MM.1S (cell line): Measurements from ENCODE around the gene SCAPER.
"Not testable (repeated sequence)": the region's sequence is repeated elsewhere in the genome, so short reads cannot be mapped to it uniquely, and the experiment has no call there.

Source experiments
- DNase-seq: peaks from one replicate; pipeline ENCODE4 v3.0.0-alpha.2; 2015
- H2AFZ ChIP-seq: fragments of 300-600 bp; sonication (generic); 2 replicates; pipeline ENCODE4 v1.6.0; 2016; ENCODE audit warnings: antibody characterized with exemption, low read length
- H3F3A ChIP-seq: fragments of 300-600 bp; sonication (generic); 2 replicates; pipeline ENCODE4 v1.6.1; 2016; ENCODE audit warnings: mild to moderate bottlenecking, antibody characterized with exemption, low read length, moderate library complexity, mixed read lengths; ENCODE audit not compliant: insufficient read depth
- H3K27ac ChIP-seq: fragments of 300-600 bp; sonication (generic); 2 replicates; pipeline ENCODE4 v1.5.1; 2016; ENCODE audit warnings: mild to moderate bottlenecking, low read length
- H3K27me3 ChIP-seq: fragments of 300-600 bp; sonication (generic); replicated peaks from 2 replicates; pipeline ENCODE4 v1.6.0; 2016; ENCODE audit warnings: low read length; ENCODE audit not compliant: insufficient read depth
- H3K36me3 ChIP-seq: fragments of 300-600 bp; sonication (generic); replicated peaks from 2 replicates; pipeline ENCODE4 v1.6.1; 2016; ENCODE audit warnings: mild to moderate bottlenecking, low read length, mixed read lengths; ENCODE audit not compliant: insufficient read depth
- H3K4me1 ChIP-seq: fragments of 300-600 bp; sonication (generic); 2 replicates; pipeline ENCODE4 v1.6.1; 2016; ENCODE audit warnings: low read length, mixed read lengths
- H3K4me2 ChIP-seq: fragments of 300-600 bp; sonication (generic); 2 replicates; pipeline ENCODE4 v1.6.0; 2016; ENCODE audit warnings: low read depth, low read length
- H3K4me3 ChIP-seq: fragments of 300-600 bp; sonication (generic); 2 replicates; pipeline ENCODE4 v1.5.1; 2016; ENCODE audit warnings: low read length, mixed read lengths
- H3K79me2 ChIP-seq: fragments of 300-600 bp; sonication (generic); 2 replicates; pipeline ENCODE4 v1.6.1; 2016; ENCODE audit warnings: mixed run types, low read length, mixed read lengths
- H3K9ac ChIP-seq: fragments of 300-600 bp; sonication (generic); 2 replicates; pipeline ENCODE4 v1.6.1; 2016; ENCODE audit warnings: low read length, mixed read lengths
- H3K9me2 ChIP-seq: fragments of 300-600 bp; sonication (generic); replicated peaks from 2 replicates; pipeline ENCODE4 v1.6.1; 2016; ENCODE audit warnings: mild to moderate bottlenecking, low read length, mixed read lengths; ENCODE audit not compliant: insufficient read depth
- H3K9me3 ChIP-seq: fragments of 300-600 bp; sonication (generic); replicated peaks from 2 replicates; pipeline ENCODE4 v1.6.1; 2016; ENCODE audit warnings: mild to moderate bottlenecking, low read length, mixed read lengths; ENCODE audit not compliant: insufficient read depth
- H4K20me1 ChIP-seq: fragments of 300-600 bp; sonication (generic); 2 replicates; pipeline ENCODE4 v1.6.1; 2016; ENCODE audit warnings: mild to moderate bottlenecking, low read length, moderate library complexity, mixed read lengths; ENCODE audit not compliant: insufficient read depth
- CTCF ChIP-seq: fragments of 300-600 bp; sonication (generic); IDR thresholded peaks from 2 replicates; pipeline ENCODE4 v1.5.1; 2016; ENCODE audit warnings: antibody characterized with exemption, low read length, mixed read lengths
- EZH2 ChIP-seq: fragments of 300-600 bp; sonication (generic); optimal IDR thresholded peaks from 2 replicates; pipeline ENCODE3; 2017; ENCODE audit warnings: low read depth, mild to moderate bottlenecking, antibody characterized with exemption, low read length, mixed read lengths
- EZH2phosphoT487 ChIP-seq: fragments of 300-600 bp; sonication (generic); IDR thresholded peaks from 2 replicates; pipeline ENCODE4 v1.6.1; 2018; ENCODE audit warnings: antibody characterized with exemption, low read length

The SCAPER gene

GRCh38 chr15:76898102-76898501 is 7.0 kb downstream of the SCAPER start:
- Histone ChIP-seq H3K9me3 (no peaks in the 10 kb centered on the region), H3K27ac (no peak overlapping the region), H3K79me2 (peaks cover 29% of the 10 kb centered on the region), H3K9me2 (no peaks in the 10 kb centered on the region), H3K27me3 (no peaks in the 10 kb centered on the region), H3K4me2 (no peak overlapping the region), H4K20me1 (no peaks in the 10 kb centered on the region), H3K36me3 (no peaks in the 10 kb centered on the region), H3K4me3 (no peak overlapping the region), H3K9ac (no peak overlapping the region), H3F3A (peaks cover 8% of the 10 kb centered on the region; the same call in 1 of the 2 replicates), H2AFZ (no peak overlapping the region), H3K4me1 (peaks cover 14% of the 10 kb centered on the region)
- DNase-seq = no peak
- TF ChIP-seq CTCF = no peak
- no peak for TF ChIP-seq EZH2
- no peak for TF ChIP-seq EZH2phosphoT487

- Histone ChIP-seq H3K4me3 (no peak overlapping the region), H3K4me2 (peak overlapping the region; percentile 10; the same call in 1 of the 2 replicates), H3K9me2 (no peaks in the 10 kb centered on the region), H3K9me3 (no peaks in the 10 kb centered on the region), H3K4me1 (peaks cover 14% of the 10 kb centered on the region; the same call in 1 of the 2 replicates), H3K9ac (no peak overlapping the region), H3K27ac (peak overlapping the region; percentile 21; the same call in 1 of the 2 replicates), H3F3A (peaks cover 8% of the 10 kb centered on the region; the same call in 1 of the 2 replicates), H2AFZ (no peak overlapping the region), H3K27me3 (no peaks in the 10 kb centered on the region), H4K20me1 (no peaks in the 10 kb centered on the region), H3K79me2 (peaks cover 23% of the 10 kb centered on the region), H3K36me3 (no peaks in the 10 kb centered on the region)
- DNase-seq = no peak
- TF ChIP-seq EZH2 (no peak), EZH2phosphoT487 (no peak), CTCF (no peak)
Measured at GRCh38 chr15:76894174-76894573, 11.0 kb downstream of the SCAPER start.

GRCh38 chr15:76892836-76893235 is 12.3 kb downstream of the SCAPER start:
- H3K9me2 ChIP-seq, H2AFZ ChIP-seq, H3K4me3 ChIP-seq, H3K9me3 ChIP-seq, H4K20me1 ChIP-seq, DNase-seq, H3K27ac ChIP-seq, H3F3A ChIP-seq, H3K4me2 ChIP-seq, H3K9ac ChIP-seq, H3K36me3 ChIP-seq, H3K27me3 ChIP-seq: not testable (repeated sequence)
- Histone ChIP-seq H3K4me1 (peaks cover 14% of the 10 kb centered on the region; the same call in 1 of the 2 replicates), H3K79me2 (peaks cover 23% of the 10 kb centered on the region)

GRCh38 chr15:76887280-76888141 is 17.6 kb downstream of the SCAPER start:
- not testable (repeated sequence) for H3K4me1 ChIP-seq, H3K4me2 ChIP-seq, H4K20me1 ChIP-seq, H3K27ac ChIP-seq, H3K9ac ChIP-seq, H3K27me3 ChIP-seq, H3F3A ChIP-seq, H3K9me3 ChIP-seq, DNase-seq, H3K9me2 ChIP-seq, H3K36me3 ChIP-seq, H3K4me3 ChIP-seq, H2AFZ ChIP-seq
- peaks cover 17% of the 10 kb centered on the region for H3K79me2 ChIP-seq
